HL-60 (cell line): Measurements from ENCODE around the gene BCCIP.

Experiments used
- DNase-seq, 2 experiments: peaks; one replicate each; pipeline ENCODE4 v3.0.0-alpha.2; 2010 to 2020; ENCODE audit warnings: low read depth in 1 of 2, low spot score in 1 of 2
- H3K27ac ChIP-seq: fragments of 250-450 bp; sonication (Bioruptor Pico); replicated peaks from 2 replicates; pipeline ENCODE4 v1.5.1; 2020; ENCODE audit warnings: mild to moderate bottlenecking, moderate library complexity
- H3K27me3 ChIP-seq: fragments of 250-450 bp; sonication (Bioruptor Pico); 2 replicates; pipeline ENCODE4 v1.5.1; 2021; ENCODE audit warnings: mild to moderate bottlenecking, moderate library complexity; ENCODE audit not compliant: insufficient read depth, poor library complexity, severe bottlenecking
- H3K4me3 ChIP-seq: replicated peaks from 2 replicates; pipeline ENCODE4 v1.5.1; 2011; ENCODE audit warnings: mild to moderate bottlenecking, control low read depth, low read length; ENCODE audit not compliant: insufficient read depth
- GABPA ChIP-seq: IDR thresholded peaks from 2 replicates; pipeline ENCODE4 v1.6.1; 2012; ENCODE audit warnings: low read depth
- POLR2AphosphoS5 ChIP-seq: IDR thresholded peaks from 2 replicates; pipeline ENCODE4 v1.6.1; 2012; ENCODE audit warnings: low read depth
- SPI1 ChIP-seq: IDR thresholded peaks from 2 replicates; pipeline ENCODE4 v1.6.1; 2012; ENCODE audit warnings: low read depth, mild to moderate bottlenecking, borderline replicate concordance
- TF ChIP-seq, protein P1 (sequence below): IDR thresholded peaks from one replicate; pipeline ENCODE4 v1.5.1; 2011; ENCODE audit warnings: low read length, control low read depth, inconsistent platforms; ENCODE audit not compliant: insufficient read depth
- TF ChIP-seq, protein P2 (sequence below): IDR thresholded peaks from 2 replicates; pipeline ENCODE4 v1.6.1; 2012; ENCODE audit warnings: low read depth; ENCODE audit not compliant: insufficient replicate concordance

The BCCIP gene

DNA sequence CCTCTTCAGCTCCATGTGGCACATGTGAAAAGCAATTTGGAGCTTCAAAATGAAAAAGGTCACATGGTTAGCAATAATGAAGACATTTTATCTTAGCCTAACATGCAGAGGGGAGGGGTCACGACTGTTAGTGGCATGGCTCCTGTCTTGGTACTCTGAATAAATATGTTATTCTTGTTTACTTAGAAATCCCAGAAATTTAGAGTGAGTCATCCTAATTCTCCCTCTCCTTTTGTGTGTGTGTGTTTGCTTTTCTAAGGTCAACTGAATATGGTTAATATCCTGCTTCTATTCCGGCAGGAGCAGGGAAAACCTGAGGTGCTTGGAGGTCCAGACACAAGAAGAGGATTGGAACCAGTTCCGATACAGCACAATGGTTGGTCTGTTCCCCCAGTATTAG is 17.6 kb downstream of the BCCIP start:
- TF ChIP-seq, protein P1, sequence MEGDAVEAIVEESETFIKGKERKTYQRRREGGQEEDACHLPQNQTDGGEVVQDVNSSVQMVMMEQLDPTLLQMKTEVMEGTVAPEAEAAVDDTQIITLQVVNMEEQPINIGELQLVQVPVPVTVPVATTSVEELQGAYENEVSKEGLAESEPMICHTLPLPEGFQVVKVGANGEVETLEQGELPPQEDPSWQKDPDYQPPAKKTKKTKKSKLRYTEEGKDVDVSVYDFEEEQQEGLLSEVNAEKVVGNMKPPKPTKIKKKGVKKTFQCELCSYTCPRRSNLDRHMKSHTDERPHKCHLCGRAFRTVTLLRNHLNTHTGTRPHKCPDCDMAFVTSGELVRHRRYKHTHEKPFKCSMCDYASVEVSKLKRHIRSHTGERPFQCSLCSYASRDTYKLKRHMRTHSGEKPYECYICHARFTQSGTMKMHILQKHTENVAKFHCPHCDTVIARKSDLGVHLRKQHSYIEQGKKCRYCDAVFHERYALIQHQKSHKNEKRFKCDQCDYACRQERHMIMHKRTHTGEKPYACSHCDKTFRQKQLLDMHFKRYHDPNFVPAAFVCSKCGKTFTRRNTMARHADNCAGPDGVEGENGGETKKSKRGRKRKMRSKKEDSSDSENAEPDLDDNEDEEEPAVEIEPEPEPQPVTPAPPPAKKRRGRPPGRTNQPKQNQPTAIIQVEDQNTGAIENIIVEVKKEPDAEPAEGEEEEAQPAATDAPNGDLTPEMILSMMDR: no peak
- TF ChIP-seq, protein P2, sequence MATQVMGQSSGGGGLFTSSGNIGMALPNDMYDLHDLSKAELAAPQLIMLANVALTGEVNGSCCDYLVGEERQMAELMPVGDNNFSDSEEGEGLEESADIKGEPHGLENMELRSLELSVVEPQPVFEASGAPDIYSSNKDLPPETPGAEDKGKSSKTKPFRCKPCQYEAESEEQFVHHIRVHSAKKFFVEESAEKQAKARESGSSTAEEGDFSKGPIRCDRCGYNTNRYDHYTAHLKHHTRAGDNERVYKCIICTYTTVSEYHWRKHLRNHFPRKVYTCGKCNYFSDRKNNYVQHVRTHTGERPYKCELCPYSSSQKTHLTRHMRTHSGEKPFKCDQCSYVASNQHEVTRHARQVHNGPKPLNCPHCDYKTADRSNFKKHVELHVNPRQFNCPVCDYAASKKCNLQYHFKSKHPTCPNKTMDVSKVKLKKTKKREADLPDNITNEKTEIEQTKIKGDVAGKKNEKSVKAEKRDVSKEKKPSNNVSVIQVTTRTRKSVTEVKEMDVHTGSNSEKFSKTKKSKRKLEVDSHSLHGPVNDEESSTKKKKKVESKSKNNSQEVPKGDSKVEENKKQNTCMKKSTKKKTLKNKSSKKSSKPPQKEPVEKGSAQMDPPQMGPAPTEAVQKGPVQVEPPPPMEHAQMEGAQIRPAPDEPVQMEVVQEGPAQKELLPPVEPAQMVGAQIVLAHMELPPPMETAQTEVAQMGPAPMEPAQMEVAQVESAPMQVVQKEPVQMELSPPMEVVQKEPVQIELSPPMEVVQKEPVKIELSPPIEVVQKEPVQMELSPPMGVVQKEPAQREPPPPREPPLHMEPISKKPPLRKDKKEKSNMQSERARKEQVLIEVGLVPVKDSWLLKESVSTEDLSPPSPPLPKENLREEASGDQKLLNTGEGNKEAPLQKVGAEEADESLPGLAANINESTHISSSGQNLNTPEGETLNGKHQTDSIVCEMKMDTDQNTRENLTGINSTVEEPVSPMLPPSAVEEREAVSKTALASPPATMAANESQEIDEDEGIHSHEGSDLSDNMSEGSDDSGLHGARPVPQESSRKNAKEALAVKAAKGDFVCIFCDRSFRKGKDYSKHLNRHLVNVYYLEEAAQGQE: no peak
- no peak for TF ChIP-seq POLR2AphosphoS5
- no peak for TF ChIP-seq GABPA
- no peak for TF ChIP-seq SPI1
- Histone ChIP-seq H3K27me3 (no peaks in the 10 kb centered on the region), H3K4me3 (no peak overlapping the region), H3K27ac (no peak overlapping the region)
- DNase-seq: no peak

DNA sequence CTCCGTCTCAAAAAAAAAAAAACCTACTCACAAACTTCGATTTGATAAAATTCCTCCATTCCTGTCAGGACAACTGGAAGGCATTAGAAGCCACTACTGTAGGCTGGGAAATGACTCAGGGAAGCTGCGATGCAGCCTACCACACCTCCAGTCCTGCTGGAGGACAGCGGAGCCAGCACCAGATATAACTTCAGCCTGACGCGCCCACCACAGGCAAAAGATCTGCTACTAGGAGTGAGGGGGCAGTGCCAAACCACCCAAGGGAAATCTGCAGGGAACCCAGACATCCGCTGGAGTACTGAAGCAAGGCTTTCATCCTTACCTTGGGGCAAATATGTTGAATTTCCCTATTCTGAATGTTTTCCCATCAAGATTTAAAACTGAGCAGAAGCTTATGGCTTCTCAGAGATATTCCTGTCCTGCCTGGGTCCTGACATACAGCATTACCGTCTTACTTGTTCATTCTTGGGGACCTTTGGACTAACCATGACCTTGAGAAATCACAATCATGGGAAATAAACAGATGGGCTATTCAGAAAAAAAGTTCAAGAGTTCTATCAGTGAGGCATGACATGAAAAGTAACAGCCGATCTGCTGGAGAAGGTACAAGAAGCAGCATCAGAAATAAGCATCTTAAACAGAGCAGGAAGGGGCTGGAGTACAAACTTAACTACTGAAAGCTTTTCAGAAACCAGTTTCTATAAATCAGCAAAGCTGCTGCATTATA is 20.4 kb downstream of the BCCIP start:
- H3K27ac ChIP-seq: no peak overlapping the region
- TF ChIP-seq, protein P1: no peak
- no peak for TF ChIP-seq GABPA
- H3K27me3 ChIP-seq: no peaks in the 10 kb centered on the region
- no peak for DNase-seq
- no peak overlapping the region for H3K4me3 ChIP-seq

DNA sequence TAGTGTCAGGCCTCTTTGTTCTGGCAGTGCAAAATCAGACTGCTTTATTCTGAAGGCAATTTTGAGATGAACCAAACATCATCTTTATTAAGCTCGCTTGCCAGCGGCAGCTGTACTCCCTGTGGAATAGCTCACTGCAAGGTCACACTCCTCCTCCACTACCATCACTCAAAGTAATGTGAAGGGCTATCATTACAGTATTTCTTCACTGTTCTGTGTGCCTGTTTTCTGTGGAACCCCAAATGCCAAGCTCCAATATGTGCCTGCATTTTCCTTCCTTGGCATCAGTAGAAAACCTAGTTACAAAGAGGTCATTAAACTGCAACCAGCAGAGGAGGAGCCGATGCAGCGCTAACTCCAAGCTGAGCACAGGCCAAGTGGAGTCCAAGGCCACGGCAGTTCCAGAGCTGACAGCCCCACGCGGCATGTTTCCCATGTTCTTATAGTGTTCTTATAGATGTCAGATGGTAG is 21.4 kb downstream of the BCCIP start:
- Histone ChIP-seq H3K27me3 (no peaks in the 10 kb centered on the region), H3K27ac (no peak overlapping the region), H3K4me3 (no peak overlapping the region)
- TF ChIP-seq, protein P1: no peak
- TF ChIP-seq, protein P2: no peak
- TF ChIP-seq POLR2AphosphoS5 (no peak), SPI1 (no peak), GABPA (no peak)
- DNase-seq: no peak

DNA sequence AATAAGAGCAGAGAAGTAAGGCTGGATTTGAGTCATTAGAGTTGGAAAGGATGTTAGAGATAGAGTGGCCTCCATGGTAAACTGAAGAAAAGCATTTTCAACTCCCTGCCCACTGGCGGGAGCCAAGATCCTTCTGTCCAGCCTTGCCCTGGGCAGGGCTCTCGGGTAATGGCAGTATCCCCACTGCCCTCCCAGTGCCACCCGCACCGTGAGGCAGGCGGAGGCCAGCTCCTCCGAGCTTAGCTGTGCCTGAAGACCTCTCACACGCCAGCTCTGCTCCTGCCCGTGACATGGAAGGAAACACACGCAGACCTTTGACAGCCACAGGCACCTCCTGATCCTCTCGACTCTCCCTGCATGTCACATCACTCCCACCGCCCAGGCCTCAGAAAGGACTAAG is 22.3 kb downstream of the BCCIP start:
- DNase-seq: no peak
- Histone ChIP-seq H3K27ac (no peak overlapping the region), H3K4me3 (no peak overlapping the region), H3K27me3 (no peaks in the 10 kb centered on the region)
- TF ChIP-seq, protein P1: no peak
- TF ChIP-seq, protein P2: no peak
- TF ChIP-seq POLR2AphosphoS5 (no peak), SPI1 (no peak), GABPA (no peak)
